ENCODE data around the gene HECW1. TPM values are rescaled to one million over a fixed set of nuclear protein-coding genes. Genes with fewer than 3 reads are reported as not detected.

Gene HECW1
- polyA plus RNA-seq, 1 donor (not counting 4 experiments of a cell fraction or from before 2014, with no cell fraction given): not detected

- dilution Hi-C loops (cut with MboI; ENCODE audit: extremely low pct_ligation_motif_present, low sequenced_read_pairs): no loop called here
- FAIRE-seq (no peak), DNase-seq (ENCODE audit: low read depth, low spot score) (no peak)
- Histone ChIP-seq H3K9me3 (ENCODE audit: control insufficient read depth, low read depth, low read length) (no peaks in the 10 kb centered on the region), H3K4me1 (ENCODE audit: control insufficient read depth, extremely low read depth, insufficient read depth, low read length) (no peaks in the 10 kb centered on the region), H3K9ac (ENCODE audit: control insufficient read depth, extremely low read depth, insufficient read depth, low read length) (no peak overlapping the region), H3K79me2 (ENCODE audit: control insufficient read depth, insufficient read depth, low read length) (no peaks in the 10 kb centered on the region), H3K27me3 (ENCODE audit: control insufficient read depth, extremely low read depth, insufficient read depth, low read length) (no peaks in the 10 kb centered on the region), H3K4me3 (ENCODE audit: control insufficient read depth in 2 of 3, extremely low read depth in 1 of 3, insufficient read depth in 2 of 3, low read depth in 1 of 3, low read length in 3 of 3) (no peak overlapping the region), H3K9me1 (ENCODE audit: control insufficient read depth, extremely low read depth, insufficient read depth, low read length) (no peaks in the 10 kb centered on the region), H4K20me1 (ENCODE audit: control insufficient read depth, extremely low read depth, insufficient read depth, low read length) (no peaks in the 10 kb centered on the region), H2AFZ (ENCODE audit: control insufficient read depth, low read length) (no peak overlapping the region), H3K4me2 (ENCODE audit: control insufficient read depth, extremely low read depth, insufficient read depth, low read depth, low read length) (no peak overlapping the region), H3K27ac (ENCODE audit: control insufficient read depth, insufficient read depth, low read length) (no peak overlapping the region), H3K36me3 (ENCODE audit: control insufficient read depth in 2 of 2, extremely low read depth in 1 of 2, insufficient read depth in 2 of 2, low read length in 2 of 2) (no peaks in the 10 kb centered on the region)
- TF ChIP-seq EZH2 (IDR thresholded peaks at IDR 0.05; ENCODE audit: low read length): no peak
- TF ChIP-seq CTCF (optimal IDR thresholded peaks at IDR 0.05 in 1 of 3, IDR thresholded peaks at IDR 0.05 in 1 of 3, conservative IDR thresholded peaks at IDR 0.05 in 1 of 3; ENCODE audit: extremely low read depth in 1 of 3, insufficient read depth in 2 of 3, low read length in 3 of 3): no peak
Observed at GRCh38 chr7:43311694-43312093, 199.2 kb downstream of the HECW1 start.

GRCh38 chr7:43313628-43314378 is 201.4 kb downstream of the HECW1 start:
- dilution Hi-C loops (cut with MboI; ENCODE audit: extremely low pct_ligation_motif_present, low sequenced_read_pairs): no loop called here
- Histone ChIP-seq H3K9me3 (ENCODE audit: control insufficient read depth, low read depth, low read length) (no peaks in the 10 kb centered on the region), H3K9ac (ENCODE audit: control insufficient read depth, extremely low read depth, insufficient read depth, low read length) (no peak overlapping the region), H3K4me3 (ENCODE audit: control insufficient read depth in 2 of 3, extremely low read depth in 1 of 3, insufficient read depth in 2 of 3, low read depth in 1 of 3, low read length in 3 of 3) (no peak overlapping the region), H2AFZ (ENCODE audit: control insufficient read depth, low read length) (no peak overlapping the region), H3K27me3 (ENCODE audit: control insufficient read depth, extremely low read depth, insufficient read depth, low read length) (no peaks in the 10 kb centered on the region), H3K4me1 (ENCODE audit: control insufficient read depth, extremely low read depth, insufficient read depth, low read length) (no peaks in the 10 kb centered on the region), H3K79me2 (ENCODE audit: control insufficient read depth, insufficient read depth, low read length) (no peaks in the 10 kb centered on the region), H4K20me1 (ENCODE audit: control insufficient read depth, extremely low read depth, insufficient read depth, low read length) (no peaks in the 10 kb centered on the region), H3K36me3 (ENCODE audit: control insufficient read depth in 2 of 2, extremely low read depth in 1 of 2, insufficient read depth in 2 of 2, low read length in 2 of 2) (no peaks in the 10 kb centered on the region), H3K27ac (ENCODE audit: control insufficient read depth, insufficient read depth, low read length) (no peak overlapping the region), H3K4me2 (ENCODE audit: control insufficient read depth, extremely low read depth, insufficient read depth, low read depth, low read length) (no peak overlapping the region), H3K9me1 (ENCODE audit: control insufficient read depth, extremely low read depth, insufficient read depth, low read length) (no peaks in the 10 kb centered on the region)
- FAIRE-seq (no peak), DNase-seq (ENCODE audit: low read depth, low spot score) (no peak)
- TF ChIP-seq EZH2 (IDR thresholded peaks at IDR 0.05; ENCODE audit: low read length): no peak
- TF ChIP-seq CTCF (optimal IDR thresholded peaks at IDR 0.05 in 1 of 3, IDR thresholded peaks at IDR 0.05 in 1 of 3, conservative IDR thresholded peaks at IDR 0.05 in 1 of 3; ENCODE audit: extremely low read depth in 1 of 3, insufficient read depth in 2 of 3, low read length in 3 of 3): no peak

All from keratinocyte (primary cell).